ENCODE measurements around the gene NME5.

GRCh38 chr5:138129347-138129746, 9.9 kb downstream of the NME5 start:
- no peak for TF ChIP-seq CTCF (conservative IDR thresholded peaks at IDR 0.05; ENCODE audit: low read depth, low read length)
- TF ChIP-seq SMC3 (IDR thresholded peaks at IDR 0.05; ENCODE audit: low read depth, low read length), result no peak
- no peak for TF ChIP-seq POLR2A (IDR thresholded peaks at IDR 0.05; ENCODE audit: low read depth, low read length)
- TF ChIP-seq BHLHE40 (IDR thresholded peaks at IDR 0.05; ENCODE audit: low read depth, low read length), result no peak
- no peak for TF ChIP-seq RAD21 (IDR thresholded peaks at IDR 0.05; ENCODE audit: low read length)
- no peak for TF ChIP-seq ELK1 (IDR thresholded peaks at IDR 0.05; ENCODE audit: borderline replicate concordance, low read depth, low read length)
- no peak for TF ChIP-seq RFX5 (IDR thresholded peaks at IDR 0.05; ENCODE audit: low read depth, low read length)
- no peak for TF ChIP-seq USF2 (IDR thresholded peaks at IDR 0.05; ENCODE audit: low read depth, low read length)
- no peak for TF ChIP-seq FOS (IDR thresholded peaks at IDR 0.05; ENCODE audit: low read depth, low read length)
- no peak for TF ChIP-seq RCOR1 (IDR thresholded peaks at IDR 0.05; ENCODE audit: insufficient replicate concordance, low read length)
- no peak for TF ChIP-seq NFE2L2 (IDR thresholded peaks at IDR 0.05; ENCODE audit: low read depth, low read length)
